H1 (cell line): ENCODE data around the gene CAPNS1. TPM values are rescaled to one million over a fixed set of nuclear protein-coding genes. Genes with fewer than 3 reads are reported as not detected.

ENCODE experiments used
- FOSL1 ChIP-seq: IDR thresholded peaks from 2 replicates; pipeline ENCODE4 v1.6.1; 2011; ENCODE audit warnings: mild to moderate bottlenecking, low read depth, low read length, moderate library complexity; ENCODE audit not compliant: insufficient read depth
- HDAC6 ChIP-seq: IDR thresholded peaks from one replicate; pipeline ENCODE4 v1.7.1; 2012; ENCODE audit warnings: low read depth, mild to moderate bottlenecking, inconsistent platforms, low read length, moderate library complexity
- KDM1A ChIP-seq: fragments of 200-600, 300-600 bp; sonication (generic); IDR thresholded peaks from 2 replicates; pipeline ENCODE4 v1.7.1; 2016; ENCODE audit warnings: mild to moderate bottlenecking, low read length, borderline replicate concordance
- TEAD4 ChIP-seq: IDR thresholded peaks from 2 replicates; pipeline ENCODE4 v1.6.1; 2012; ENCODE audit warnings: low read depth, low read length, inconsistent platforms, mixed read lengths
- polyA plus RNA-seq, 7 experiments: library from polyadenylated mRNA; depleted of rRNA in 3 of 7; stranded (reverse) in 5 of 7; unstranded in 2 of 7; fragments of >200 nt in 5 of 7; fragments of 200-250 nt in 2 of 7; gene quantifications; 1 replicate in 5 of 7; 2 replicates in 1 of 7; 4 replicates in 1 of 7; pipeline versions ENCODE4 v1.2.1 to v1.2.3, GENCODE V29; 2011 to 2013; ENCODE audit warnings: missing spikeins in 2 of 7, mixed read lengths in 2 of 7
- total RNA-seq: library from RNA; stranded (reverse); fragmentation: NEBNext Ultra II Directional; extraction: Animal tissue kit (Norgen Biotek cat#: 25700); gene quantifications from 2 replicates; pipeline ENCODE4 v1.2.1, GENCODE V29; 2021
- TF ChIP-seq, protein P1 (sequence below): fragments of 300-600 bp; sonication (generic); IDR thresholded peaks from 2 replicates; pipeline ENCODE4 v1.7.1; 2012; ENCODE audit warnings: low read length, moderate library complexity, mild to moderate bottlenecking, inconsistent platforms; ENCODE audit not compliant: insufficient replicate concordance
- TF ChIP-seq, protein P2 (sequence below): IDR thresholded peaks from 2 replicates; pipeline ENCODE4 v1.6.1; 2012; ENCODE audit warnings: low read length, inconsistent platforms
- TF ChIP-seq, protein P3 (sequence below): IDR thresholded peaks from 2 replicates; pipeline ENCODE4 v1.6.1; 2012; ENCODE audit warnings: inconsistent platforms
- TF ChIP-seq, protein P4 (sequence below): IDR thresholded peaks from 2 replicates; pipeline ENCODE4 v1.6.1; 2011; ENCODE audit warnings: low read length, improper control_type of control experiment

The CAPNS1 gene
- total and polyA plus RNA-seq, 2 of the 8 experiments (the other 6 are each of a cell fraction or from before 2014, with no cell fraction given): 382 to 438 TPM

DNA sequence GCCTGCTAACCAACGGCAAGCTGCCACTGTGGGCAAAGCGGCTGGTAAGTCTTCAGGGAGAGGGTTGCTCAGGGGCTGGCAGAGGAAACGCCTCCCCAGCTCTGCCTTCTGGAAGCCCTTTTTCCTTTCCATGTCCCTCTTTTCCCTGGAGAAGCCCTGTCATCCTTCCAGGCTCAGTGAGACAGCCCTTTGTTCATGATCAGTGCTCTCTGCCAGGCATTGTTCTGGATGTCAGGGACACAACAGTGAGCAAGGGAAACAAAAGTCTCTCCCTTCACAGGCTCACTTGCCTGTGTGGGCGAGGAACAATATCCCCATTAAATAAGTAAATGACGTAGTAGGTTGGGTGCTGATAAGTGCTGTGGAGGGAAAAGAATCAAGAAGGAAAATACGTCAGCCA lies 42.8 kb upstream of the CAPNS1 start (continued):
- TF ChIP-seq, protein P1, sequence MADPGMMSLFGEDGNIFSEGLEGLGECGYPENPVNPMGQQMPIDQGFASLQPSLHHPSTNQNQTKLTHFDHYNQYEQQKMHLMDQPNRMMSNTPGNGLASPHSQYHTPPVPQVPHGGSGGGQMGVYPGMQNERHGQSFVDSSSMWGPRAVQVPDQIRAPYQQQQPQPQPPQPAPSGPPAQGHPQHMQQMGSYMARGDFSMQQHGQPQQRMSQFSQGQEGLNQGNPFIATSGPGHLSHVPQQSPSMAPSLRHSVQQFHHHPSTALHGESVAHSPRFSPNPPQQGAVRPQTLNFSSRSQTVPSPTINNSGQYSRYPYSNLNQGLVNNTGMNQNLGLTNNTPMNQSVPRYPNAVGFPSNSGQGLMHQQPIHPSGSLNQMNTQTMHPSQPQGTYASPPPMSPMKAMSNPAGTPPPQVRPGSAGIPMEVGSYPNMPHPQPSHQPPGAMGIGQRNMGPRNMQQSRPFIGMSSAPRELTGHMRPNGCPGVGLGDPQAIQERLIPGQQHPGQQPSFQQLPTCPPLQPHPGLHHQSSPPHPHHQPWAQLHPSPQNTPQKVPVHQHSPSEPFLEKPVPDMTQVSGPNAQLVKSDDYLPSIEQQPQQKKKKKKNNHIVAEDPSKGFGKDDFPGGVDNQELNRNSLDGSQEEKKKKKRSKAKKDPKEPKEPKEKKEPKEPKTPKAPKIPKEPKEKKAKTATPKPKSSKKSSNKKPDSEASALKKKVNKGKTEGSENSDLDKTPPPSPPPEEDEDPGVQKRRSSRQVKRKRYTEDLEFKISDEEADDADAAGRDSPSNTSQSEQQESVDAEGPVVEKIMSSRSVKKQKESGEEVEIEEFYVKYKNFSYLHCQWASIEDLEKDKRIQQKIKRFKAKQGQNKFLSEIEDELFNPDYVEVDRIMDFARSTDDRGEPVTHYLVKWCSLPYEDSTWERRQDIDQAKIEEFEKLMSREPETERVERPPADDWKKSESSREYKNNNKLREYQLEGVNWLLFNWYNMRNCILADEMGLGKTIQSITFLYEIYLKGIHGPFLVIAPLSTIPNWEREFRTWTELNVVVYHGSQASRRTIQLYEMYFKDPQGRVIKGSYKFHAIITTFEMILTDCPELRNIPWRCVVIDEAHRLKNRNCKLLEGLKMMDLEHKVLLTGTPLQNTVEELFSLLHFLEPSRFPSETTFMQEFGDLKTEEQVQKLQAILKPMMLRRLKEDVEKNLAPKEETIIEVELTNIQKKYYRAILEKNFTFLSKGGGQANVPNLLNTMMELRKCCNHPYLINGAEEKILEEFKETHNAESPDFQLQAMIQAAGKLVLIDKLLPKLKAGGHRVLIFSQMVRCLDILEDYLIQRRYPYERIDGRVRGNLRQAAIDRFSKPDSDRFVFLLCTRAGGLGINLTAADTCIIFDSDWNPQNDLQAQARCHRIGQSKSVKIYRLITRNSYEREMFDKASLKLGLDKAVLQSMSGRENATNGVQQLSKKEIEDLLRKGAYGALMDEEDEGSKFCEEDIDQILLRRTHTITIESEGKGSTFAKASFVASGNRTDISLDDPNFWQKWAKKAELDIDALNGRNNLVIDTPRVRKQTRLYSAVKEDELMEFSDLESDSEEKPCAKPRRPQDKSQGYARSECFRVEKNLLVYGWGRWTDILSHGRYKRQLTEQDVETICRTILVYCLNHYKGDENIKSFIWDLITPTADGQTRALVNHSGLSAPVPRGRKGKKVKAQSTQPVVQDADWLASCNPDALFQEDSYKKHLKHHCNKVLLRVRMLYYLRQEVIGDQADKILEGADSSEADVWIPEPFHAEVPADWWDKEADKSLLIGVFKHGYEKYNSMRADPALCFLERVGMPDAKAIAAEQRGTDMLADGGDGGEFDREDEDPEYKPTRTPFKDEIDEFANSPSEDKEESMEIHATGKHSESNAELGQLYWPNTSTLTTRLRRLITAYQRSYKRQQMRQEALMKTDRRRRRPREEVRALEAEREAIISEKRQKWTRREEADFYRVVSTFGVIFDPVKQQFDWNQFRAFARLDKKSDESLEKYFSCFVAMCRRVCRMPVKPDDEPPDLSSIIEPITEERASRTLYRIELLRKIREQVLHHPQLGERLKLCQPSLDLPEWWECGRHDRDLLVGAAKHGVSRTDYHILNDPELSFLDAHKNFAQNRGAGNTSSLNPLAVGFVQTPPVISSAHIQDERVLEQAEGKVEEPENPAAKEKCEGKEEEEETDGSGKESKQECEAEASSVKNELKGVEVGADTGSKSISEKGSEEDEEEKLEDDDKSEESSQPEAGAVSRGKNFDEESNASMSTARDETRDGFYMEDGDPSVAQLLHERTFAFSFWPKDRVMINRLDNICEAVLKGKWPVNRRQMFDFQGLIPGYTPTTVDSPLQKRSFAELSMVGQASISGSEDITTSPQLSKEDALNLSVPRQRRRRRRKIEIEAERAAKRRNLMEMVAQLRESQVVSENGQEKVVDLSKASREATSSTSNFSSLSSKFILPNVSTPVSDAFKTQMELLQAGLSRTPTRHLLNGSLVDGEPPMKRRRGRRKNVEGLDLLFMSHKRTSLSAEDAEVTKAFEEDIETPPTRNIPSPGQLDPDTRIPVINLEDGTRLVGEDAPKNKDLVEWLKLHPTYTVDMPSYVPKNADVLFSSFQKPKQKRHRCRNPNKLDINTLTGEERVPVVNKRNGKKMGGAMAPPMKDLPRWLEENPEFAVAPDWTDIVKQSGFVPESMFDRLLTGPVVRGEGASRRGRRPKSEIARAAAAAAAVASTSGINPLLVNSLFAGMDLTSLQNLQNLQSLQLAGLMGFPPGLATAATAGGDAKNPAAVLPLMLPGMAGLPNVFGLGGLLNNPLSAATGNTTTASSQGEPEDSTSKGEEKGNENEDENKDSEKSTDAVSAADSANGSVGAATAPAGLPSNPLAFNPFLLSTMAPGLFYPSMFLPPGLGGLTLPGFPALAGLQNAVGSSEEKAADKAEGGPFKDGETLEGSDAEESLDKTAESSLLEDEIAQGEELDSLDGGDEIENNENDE: no peak
- TF ChIP-seq, protein P2, sequence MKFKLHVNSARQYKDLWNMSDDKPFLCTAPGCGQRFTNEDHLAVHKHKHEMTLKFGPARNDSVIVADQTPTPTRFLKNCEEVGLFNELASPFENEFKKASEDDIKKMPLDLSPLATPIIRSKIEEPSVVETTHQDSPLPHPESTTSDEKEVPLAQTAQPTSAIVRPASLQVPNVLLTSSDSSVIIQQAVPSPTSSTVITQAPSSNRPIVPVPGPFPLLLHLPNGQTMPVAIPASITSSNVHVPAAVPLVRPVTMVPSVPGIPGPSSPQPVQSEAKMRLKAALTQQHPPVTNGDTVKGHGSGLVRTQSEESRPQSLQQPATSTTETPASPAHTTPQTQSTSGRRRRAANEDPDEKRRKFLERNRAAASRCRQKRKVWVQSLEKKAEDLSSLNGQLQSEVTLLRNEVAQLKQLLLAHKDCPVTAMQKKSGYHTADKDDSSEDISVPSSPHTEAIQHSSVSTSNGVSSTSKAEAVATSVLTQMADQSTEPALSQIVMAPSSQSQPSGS: no peak
- TF ChIP-seq TEAD4 (no peak), HDAC6 (no peak), KDM1A (no peak), FOSL1 (no peak)
- TF ChIP-seq, protein P3, sequence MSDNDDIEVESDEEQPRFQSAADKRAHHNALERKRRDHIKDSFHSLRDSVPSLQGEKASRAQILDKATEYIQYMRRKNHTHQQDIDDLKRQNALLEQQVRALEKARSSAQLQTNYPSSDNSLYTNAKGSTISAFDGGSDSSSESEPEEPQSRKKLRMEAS: no peak
- TF ChIP-seq, protein P4, sequence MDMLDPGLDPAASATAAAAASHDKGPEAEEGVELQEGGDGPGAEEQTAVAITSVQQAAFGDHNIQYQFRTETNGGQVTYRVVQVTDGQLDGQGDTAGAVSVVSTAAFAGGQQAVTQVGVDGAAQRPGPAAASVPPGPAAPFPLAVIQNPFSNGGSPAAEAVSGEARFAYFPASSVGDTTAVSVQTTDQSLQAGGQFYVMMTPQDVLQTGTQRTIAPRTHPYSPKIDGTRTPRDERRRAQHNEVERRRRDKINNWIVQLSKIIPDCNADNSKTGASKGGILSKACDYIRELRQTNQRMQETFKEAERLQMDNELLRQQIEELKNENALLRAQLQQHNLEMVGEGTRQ: no peak
